GM23338 (cell line): ENCODE measurements around the gene GNB5. TPM values are rescaled to one million over a fixed set of nuclear protein-coding genes. Genes with fewer than 3 reads are reported as not detected.

ENCODE experiments used
- ATAC-seq: fragments of 200-7000 bp; cut with Tn5 transposase; 3 replicates; pipeline ENCODE4 v1.9.1; 2020
- DNase-seq: peaks from one replicate; pipeline ENCODE4 v3.0.0-alpha.2; 2015; ENCODE audit warnings: low spot score
- H2AFZ ChIP-seq: fragments of 200-600 bp; sonication (generic); 2 replicates; pipeline ENCODE4 v1.8.0; 2016; ENCODE audit warnings: antibody characterized with exemption, mild to moderate bottlenecking, moderate library complexity
- H3F3A ChIP-seq: fragments of 200-600 bp; sonication (generic); replicated peaks from 2 replicates; pipeline ENCODE4 v1.8.0; 2017; ENCODE audit warnings: antibody characterized with exemption, mixed run types, low read depth
- H3K27ac ChIP-seq: fragments of 200-600 bp; sonication (generic); 2 replicates; pipeline ENCODE4 v1.6.1; 2016; ENCODE audit warnings: low read depth
- H3K27me3 ChIP-seq: fragments of 200-600 bp; sonication (generic); 2 replicates; pipeline ENCODE4 v1.8.0; 2016; ENCODE audit warnings: mild to moderate bottlenecking, mixed run types, moderate library complexity; ENCODE audit not compliant: insufficient read depth
- H3K36me3 ChIP-seq: fragments of 200-600 bp; sonication (generic); 2 replicates; pipeline ENCODE4 v1.8.0; 2016; ENCODE audit warnings: mild to moderate bottlenecking; ENCODE audit not compliant: insufficient read depth
- H3K4me1 ChIP-seq: fragments of 200-600 bp; sonication (generic); 2 replicates; pipeline ENCODE4 v1.8.0; 2016; ENCODE audit warnings: mild to moderate bottlenecking, moderate library complexity; ENCODE audit not compliant: insufficient read depth
- H3K4me2 ChIP-seq: fragments of 200-600 bp; sonication (generic); 2 replicates; pipeline ENCODE4 v1.7.1; 2017; ENCODE audit warnings: mixed run types
- H3K4me3 ChIP-seq: fragments of 200-600 bp; sonication (generic); 2 replicates; pipeline ENCODE4 v1.6.1; 2016; ENCODE audit warnings: mixed run types
- H3K79me2 ChIP-seq: fragments of 200-600 bp; sonication (generic); replicated peaks from 2 replicates; pipeline ENCODE4 v1.8.0; 2017; ENCODE audit warnings: mild to moderate bottlenecking; ENCODE audit not compliant: insufficient read depth
- H3K9me2 ChIP-seq: fragments of 200-600 bp; sonication (generic); 2 replicates; pipeline ENCODE4 v1.8.0; 2017; ENCODE audit not compliant: insufficient read depth
- H4K20me1 ChIP-seq: fragments of 200-600 bp; sonication (generic); replicated peaks from 2 replicates; pipeline ENCODE4 v1.8.0; 2017; ENCODE audit warnings: mild to moderate bottlenecking; ENCODE audit not compliant: insufficient read depth
- H3K27ac Mint-ChIP-seq: 2 replicates; pipeline ENCODE4 v1.8.0; 2020; ENCODE audit warnings: inconsistent platforms, mild to moderate bottlenecking, moderate library complexity, mixed read lengths
- H3K27me3 Mint-ChIP-seq: 3 replicates; pipeline ENCODE4 v1.8.0; 2022; ENCODE audit warnings: low read depth, mild to moderate bottlenecking, moderate library complexity, mixed read lengths, inconsistent platforms; ENCODE audit not compliant: insufficient read depth, poor library complexity
- H3K36me3 Mint-ChIP-seq: 3 replicates; pipeline ENCODE4 v1.8.0; 2021; ENCODE audit warnings: low read depth, mild to moderate bottlenecking, inconsistent platforms, moderate library complexity, mixed read lengths
- H3K4me1 Mint-ChIP-seq: 3 replicates; pipeline ENCODE4 v1.8.0; 2020; ENCODE audit warnings: mild to moderate bottlenecking, inconsistent platforms, mixed read lengths
- H3K4me3 Mint-ChIP-seq: 3 replicates; pipeline ENCODE4 v1.8.0; 2021; ENCODE audit warnings: moderate library complexity, mild to moderate bottlenecking, inconsistent platforms, mixed read lengths
- H3K9me3 Mint-ChIP-seq: 3 replicates; pipeline ENCODE4 v1.8.0; 2020; ENCODE audit warnings: moderate library complexity, mild to moderate bottlenecking, inconsistent platforms, mixed read lengths
- CREB1 ChIP-seq: fragments of 250-450 bp; sonication (Bioruptor Pico); IDR thresholded peaks from 2 replicates; pipeline ENCODE4 v1.5.0; 2020; ENCODE audit warnings: low read depth, mild to moderate bottlenecking, moderate library complexity
- EZH2 ChIP-seq: fragments of 200-600 bp; sonication (generic); IDR thresholded peaks from one replicate; pipeline ENCODE4 v1.8.0; 2017; ENCODE audit warnings: antibody characterized with exemption, mild to moderate bottlenecking, low read depth; ENCODE audit not compliant: unreplicated experiment
- EZH2phosphoT487 ChIP-seq: fragments of 200-600 bp; sonication (generic); IDR thresholded peaks from one replicate; pipeline ENCODE4 v1.8.1; 2018; ENCODE audit warnings: antibody characterized with exemption; ENCODE audit not compliant: unreplicated experiment
- JUNB ChIP-seq: IDR thresholded peaks from one replicate; pipeline ENCODE4 v1.6.1; 2016; ENCODE audit warnings: antibody characterized with exemption; ENCODE audit not compliant: unreplicated experiment
- NANOG ChIP-seq: IDR thresholded peaks from 2 replicates; pipeline ENCODE4 v1.6.1; 2016; ENCODE audit warnings: antibody characterized with exemption, borderline replicate concordance
- POLR2AphosphoS5 ChIP-seq: IDR thresholded peaks from 2 replicates; pipeline ENCODE4 v1.6.1; 2016; ENCODE audit warnings: antibody characterized with exemption, low read depth
- ZNF114 ChIP-seq: fragments of 250-450 bp; sonication (Bioruptor Pico); IDR thresholded peaks from 2 replicates; pipeline ENCODE4 v1.5.0; 2020; ENCODE audit warnings: mild to moderate bottlenecking, moderate library complexity
- ZNF331 ChIP-seq: fragments of 250-450 bp; sonication (Bioruptor Pico); IDR thresholded peaks from 2 replicates; pipeline ENCODE4 v1.5.0; 2020; ENCODE audit warnings: low read depth, mild to moderate bottlenecking, moderate library complexity
- polyA plus RNA-seq: library from polyadenylated mRNA; unstranded; fragments of >200 nt; fragmentation: Nextera tagmentation; extraction: Ambion mirVana; gene quantifications from 2 replicates; pipeline ENCODE4 v1.2.1, GENCODE V29; 2016
- total RNA-seq: library from RNA; depleted of rRNA; stranded (reverse); fragments of >200 nt; shearing (Covaris generic); gene quantifications from 2 replicates; pipeline ENCODE4 v1.2.3, GENCODE V29; 2014
- TF ChIP-seq, protein P1 (sequence below): fragments of 250-450 bp; sonication (Bioruptor Pico); IDR thresholded peaks from 2 replicates; pipeline ENCODE4 v1.5.0; 2020; ENCODE audit warnings: mild to moderate bottlenecking, moderate library complexity
- TF ChIP-seq, protein P2 (sequence below): IDR thresholded peaks from one replicate; pipeline ENCODE4 v1.6.1; 2018; ENCODE audit warnings: antibody characterized with exemption; ENCODE audit not compliant: unreplicated experiment
- TF ChIP-seq, protein P3 (sequence below): IDR thresholded peaks from 2 replicates; pipeline ENCODE4 v1.6.1; 2016; ENCODE audit warnings: antibody characterized with exemption
- TF ChIP-seq, protein P4 (sequence below), 2 experiments: fragments of 200-600 bp in 1 of 2; sonication (generic) in 1 of 2; conservative IDR thresholded peaks; 2 replicates each; pipeline versions ENCODE4 v1.5.1 to v1.6.1; 2016 to 2017; ENCODE audit warnings: antibody characterized with exemption in 2 of 2, low read depth in 2 of 2, mild to moderate bottlenecking in 2 of 2, moderate library complexity in 1 of 2

GNB5 gene
- total and polyA plus RNA-seq, 2 experiments from 2014 or later = 23.0 to 40.8 TPM

DNA sequence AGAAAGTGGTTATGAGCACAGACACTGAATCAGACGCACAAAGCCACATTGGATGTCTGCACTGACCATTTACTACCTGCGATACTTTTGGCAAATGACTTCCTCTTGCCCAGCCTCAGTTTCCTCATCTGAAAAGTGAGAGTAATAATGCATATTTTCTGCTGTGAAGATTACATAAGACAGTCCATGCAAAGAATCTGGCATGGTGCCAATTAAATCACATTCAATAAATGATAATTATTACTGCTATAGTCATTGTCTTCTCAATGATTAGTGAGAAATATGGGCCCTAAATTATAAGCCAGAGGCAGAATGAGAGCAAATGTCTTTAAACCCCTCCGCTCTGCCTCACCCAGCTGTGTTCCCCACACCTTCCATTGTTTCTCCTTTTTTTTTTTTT lies 62.6 kb downstream of the GNB5 start (continued):
- TF ChIP-seq, protein P1, sequence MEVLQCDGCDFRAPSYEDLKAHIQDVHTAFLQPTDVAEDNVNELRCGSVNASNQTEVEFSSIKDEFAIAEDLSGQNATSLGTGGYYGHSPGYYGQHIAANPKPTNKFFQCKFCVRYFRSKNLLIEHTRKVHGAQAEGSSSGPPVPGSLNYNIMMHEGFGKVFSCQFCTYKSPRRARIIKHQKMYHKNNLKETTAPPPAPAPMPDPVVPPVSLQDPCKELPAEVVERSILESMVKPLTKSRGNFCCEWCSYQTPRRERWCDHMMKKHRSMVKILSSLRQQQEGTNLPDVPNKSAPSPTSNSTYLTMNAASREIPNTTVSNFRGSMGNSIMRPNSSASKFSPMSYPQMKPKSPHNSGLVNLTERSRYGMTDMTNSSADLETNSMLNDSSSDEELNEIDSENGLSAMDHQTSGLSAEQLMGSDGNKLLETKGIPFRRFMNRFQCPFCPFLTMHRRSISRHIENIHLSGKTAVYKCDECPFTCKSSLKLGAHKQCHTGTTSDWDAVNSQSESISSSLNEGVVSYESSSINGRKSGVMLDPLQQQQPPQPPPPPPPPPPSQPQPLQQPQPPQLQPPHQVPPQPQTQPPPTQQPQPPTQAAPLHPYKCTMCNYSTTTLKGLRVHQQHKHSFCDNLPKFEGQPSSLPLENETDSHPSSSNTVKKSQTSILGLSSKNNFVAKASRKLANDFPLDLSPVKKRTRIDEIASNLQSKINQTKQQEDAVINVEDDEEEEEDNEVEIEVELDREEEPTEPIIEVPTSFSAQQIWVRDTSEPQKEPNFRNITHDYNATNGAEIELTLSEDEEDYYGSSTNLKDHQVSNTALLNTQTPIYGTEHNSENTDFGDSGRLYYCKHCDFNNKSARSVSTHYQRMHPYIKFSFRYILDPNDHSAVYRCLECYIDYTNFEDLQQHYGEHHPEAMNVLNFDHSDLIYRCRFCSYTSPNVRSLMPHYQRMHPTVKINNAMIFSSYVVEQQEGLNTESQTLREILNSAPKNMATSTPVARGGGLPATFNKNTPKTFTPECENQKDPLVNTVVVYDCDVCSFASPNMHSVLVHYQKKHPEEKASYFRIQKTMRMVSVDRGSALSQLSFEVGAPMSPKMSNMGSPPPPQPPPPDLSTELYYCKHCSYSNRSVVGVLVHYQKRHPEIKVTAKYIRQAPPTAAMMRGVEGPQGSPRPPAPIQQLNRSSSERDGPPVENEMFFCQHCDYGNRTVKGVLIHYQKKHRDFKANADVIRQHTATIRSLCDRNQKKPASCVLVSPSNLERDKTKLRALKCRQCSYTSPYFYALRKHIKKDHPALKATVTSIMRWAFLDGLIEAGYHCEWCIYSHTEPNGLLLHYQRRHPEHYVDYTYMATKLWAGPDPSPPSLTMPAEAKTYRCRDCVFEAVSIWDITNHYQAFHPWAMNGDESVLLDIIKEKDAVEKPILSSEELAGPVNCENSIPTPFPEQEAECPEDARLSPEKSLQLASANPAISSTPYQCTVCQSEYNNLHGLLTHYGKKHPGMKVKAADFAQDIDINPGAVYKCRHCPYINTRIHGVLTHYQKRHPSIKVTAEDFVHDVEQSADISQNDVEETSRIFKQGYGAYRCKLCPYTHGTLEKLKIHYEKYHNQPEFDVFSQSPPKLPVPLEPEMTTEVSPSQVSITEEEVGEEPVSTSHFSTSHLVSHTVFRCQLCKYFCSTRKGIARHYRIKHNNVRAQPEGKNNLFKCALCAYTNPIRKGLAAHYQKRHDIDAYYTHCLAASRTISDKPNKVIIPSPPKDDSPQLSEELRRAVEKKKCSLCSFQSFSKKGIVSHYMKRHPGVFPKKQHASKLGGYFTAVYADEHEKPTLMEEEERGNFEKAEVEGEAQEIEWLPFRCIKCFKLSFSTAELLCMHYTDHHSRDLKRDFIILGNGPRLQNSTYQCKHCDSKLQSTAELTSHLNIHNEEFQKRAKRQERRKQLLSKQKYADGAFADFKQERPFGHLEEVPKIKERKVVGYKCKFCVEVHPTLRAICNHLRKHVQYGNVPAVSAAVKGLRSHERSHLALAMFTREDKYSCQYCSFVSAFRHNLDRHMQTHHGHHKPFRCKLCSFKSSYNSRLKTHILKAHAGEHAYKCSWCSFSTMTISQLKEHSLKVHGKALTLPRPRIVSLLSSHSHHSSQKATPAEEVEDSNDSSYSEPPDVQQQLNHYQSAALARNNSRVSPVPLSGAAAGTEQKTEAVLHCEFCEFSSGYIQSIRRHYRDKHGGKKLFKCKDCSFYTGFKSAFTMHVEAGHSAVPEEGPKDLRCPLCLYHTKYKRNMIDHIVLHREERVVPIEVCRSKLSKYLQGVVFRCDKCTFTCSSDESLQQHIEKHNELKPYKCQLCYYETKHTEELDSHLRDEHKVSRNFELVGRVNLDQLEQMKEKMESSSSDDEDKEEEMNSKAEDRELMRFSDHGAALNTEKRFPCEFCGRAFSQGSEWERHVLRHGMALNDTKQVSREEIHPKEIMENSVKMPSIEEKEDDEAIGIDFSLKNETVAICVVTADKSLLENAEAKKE (CRISPR knock-in tag) = no peak
- TF ChIP-seq NANOG (no peak), POLR2AphosphoS5 (no peak)

DNA sequence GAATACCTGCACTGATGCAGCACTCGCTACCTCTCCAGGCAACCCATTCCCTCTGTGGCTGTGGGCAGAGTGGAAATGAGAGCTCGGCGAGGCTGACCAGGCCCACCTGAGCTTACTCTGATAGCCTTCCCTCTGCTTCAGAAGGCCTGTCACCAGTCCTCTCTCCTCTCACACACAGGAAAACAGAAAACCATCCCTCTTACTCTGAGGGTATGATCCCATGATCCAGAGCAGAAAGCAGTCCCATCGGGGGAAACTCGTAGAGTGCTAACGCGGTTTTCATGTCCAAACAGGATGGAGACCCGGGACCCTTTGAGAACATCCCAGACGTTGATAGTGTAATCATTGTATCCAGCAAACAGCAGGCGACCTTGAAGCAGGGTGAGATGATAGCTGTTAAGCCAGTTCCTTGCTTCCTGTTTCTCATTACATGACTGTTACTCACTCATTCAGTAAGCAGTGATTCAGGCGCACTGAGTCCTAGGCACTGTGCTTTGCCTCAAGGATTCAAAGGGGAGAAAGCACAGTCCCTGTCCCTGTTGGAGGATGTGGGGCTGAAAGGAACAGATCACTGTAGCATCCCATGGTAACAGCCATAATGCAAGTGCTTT lies 66.8 kb downstream of the GNB5 start:
- Histone ChIP-seq H3K27ac (no peak overlapping the region), H3K27me3 (no peaks in the 10 kb centered on the region), H3K4me2 (no peak overlapping the region), H3F3A (no peaks in the 10 kb centered on the region), H3K79me2 (no peaks in the 10 kb centered on the region), H3K9me2 (no peaks in the 10 kb centered on the region), H3K4me3 (no peak overlapping the region), H3K4me1 (no peaks in the 10 kb centered on the region), H2AFZ (no peak overlapping the region), H4K20me1 (no peaks in the 10 kb centered on the region), H3K36me3 (no peaks in the 10 kb centered on the region)
- ATAC-seq (no peak), DNase-seq (no peak)
- H3K27me3 Mint-ChIP-seq = no peaks in the 10 kb centered on the region
- peaks cover 4% of the 10 kb centered on the region; the same call in 1 of the 3 replicates for H3K4me1 Mint-ChIP-seq
- H3K4me3 Mint-ChIP-seq = no peak overlapping the region
- no peak overlapping the region for H3K27ac Mint-ChIP-seq
- H3K36me3 Mint-ChIP-seq = no peaks in the 10 kb centered on the region
- H3K9me3 Mint-ChIP-seq = no peaks in the 10 kb centered on the region
- TF ChIP-seq, protein P2, sequence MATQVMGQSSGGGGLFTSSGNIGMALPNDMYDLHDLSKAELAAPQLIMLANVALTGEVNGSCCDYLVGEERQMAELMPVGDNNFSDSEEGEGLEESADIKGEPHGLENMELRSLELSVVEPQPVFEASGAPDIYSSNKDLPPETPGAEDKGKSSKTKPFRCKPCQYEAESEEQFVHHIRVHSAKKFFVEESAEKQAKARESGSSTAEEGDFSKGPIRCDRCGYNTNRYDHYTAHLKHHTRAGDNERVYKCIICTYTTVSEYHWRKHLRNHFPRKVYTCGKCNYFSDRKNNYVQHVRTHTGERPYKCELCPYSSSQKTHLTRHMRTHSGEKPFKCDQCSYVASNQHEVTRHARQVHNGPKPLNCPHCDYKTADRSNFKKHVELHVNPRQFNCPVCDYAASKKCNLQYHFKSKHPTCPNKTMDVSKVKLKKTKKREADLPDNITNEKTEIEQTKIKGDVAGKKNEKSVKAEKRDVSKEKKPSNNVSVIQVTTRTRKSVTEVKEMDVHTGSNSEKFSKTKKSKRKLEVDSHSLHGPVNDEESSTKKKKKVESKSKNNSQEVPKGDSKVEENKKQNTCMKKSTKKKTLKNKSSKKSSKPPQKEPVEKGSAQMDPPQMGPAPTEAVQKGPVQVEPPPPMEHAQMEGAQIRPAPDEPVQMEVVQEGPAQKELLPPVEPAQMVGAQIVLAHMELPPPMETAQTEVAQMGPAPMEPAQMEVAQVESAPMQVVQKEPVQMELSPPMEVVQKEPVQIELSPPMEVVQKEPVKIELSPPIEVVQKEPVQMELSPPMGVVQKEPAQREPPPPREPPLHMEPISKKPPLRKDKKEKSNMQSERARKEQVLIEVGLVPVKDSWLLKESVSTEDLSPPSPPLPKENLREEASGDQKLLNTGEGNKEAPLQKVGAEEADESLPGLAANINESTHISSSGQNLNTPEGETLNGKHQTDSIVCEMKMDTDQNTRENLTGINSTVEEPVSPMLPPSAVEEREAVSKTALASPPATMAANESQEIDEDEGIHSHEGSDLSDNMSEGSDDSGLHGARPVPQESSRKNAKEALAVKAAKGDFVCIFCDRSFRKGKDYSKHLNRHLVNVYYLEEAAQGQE = no peak
- TF ChIP-seq JUNB (no peak), ZNF331 (CRISPR knock-in tag) (no peak), EZH2phosphoT487 (no peak), EZH2 (no peak), CREB1 (CRISPR knock-in tag) (no peak), POLR2AphosphoS5 (no peak), NANOG (no peak), ZNF114 (CRISPR knock-in tag) (no peak)
- TF ChIP-seq, protein P3, sequence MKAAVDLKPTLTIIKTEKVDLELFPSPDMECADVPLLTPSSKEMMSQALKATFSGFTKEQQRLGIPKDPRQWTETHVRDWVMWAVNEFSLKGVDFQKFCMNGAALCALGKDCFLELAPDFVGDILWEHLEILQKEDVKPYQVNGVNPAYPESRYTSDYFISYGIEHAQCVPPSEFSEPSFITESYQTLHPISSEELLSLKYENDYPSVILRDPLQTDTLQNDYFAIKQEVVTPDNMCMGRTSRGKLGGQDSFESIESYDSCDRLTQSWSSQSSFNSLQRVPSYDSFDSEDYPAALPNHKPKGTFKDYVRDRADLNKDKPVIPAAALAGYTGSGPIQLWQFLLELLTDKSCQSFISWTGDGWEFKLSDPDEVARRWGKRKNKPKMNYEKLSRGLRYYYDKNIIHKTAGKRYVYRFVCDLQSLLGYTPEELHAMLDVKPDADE = no peak
- TF ChIP-seq, protein P4, sequence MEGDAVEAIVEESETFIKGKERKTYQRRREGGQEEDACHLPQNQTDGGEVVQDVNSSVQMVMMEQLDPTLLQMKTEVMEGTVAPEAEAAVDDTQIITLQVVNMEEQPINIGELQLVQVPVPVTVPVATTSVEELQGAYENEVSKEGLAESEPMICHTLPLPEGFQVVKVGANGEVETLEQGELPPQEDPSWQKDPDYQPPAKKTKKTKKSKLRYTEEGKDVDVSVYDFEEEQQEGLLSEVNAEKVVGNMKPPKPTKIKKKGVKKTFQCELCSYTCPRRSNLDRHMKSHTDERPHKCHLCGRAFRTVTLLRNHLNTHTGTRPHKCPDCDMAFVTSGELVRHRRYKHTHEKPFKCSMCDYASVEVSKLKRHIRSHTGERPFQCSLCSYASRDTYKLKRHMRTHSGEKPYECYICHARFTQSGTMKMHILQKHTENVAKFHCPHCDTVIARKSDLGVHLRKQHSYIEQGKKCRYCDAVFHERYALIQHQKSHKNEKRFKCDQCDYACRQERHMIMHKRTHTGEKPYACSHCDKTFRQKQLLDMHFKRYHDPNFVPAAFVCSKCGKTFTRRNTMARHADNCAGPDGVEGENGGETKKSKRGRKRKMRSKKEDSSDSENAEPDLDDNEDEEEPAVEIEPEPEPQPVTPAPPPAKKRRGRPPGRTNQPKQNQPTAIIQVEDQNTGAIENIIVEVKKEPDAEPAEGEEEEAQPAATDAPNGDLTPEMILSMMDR (conservative IDR thresholded peaks at IDR 0.05; ENCODE audit: low read depth in 2 of 2) = no peak
